ENCODE results near the gene PNP. TPM values are rescaled to one million over a fixed set of nuclear protein-coding genes. Genes with fewer than 3 reads are reported as not detected.

Gene PNP
- total RNA-seq, 1 experiment from 2014 or later: 87.5 TPM

- Histone ChIP-seq H3K18ac (ENCODE audit: insufficient read length, low read depth, low read length) (no peak overlapping the region), H2BK20ac (ENCODE audit: low read depth, low read length, poor library complexity, severe bottlenecking) (no peak overlapping the region), H3K9me3 (ENCODE audit: control insufficient read depth, low read depth, low read length) (no peaks in the 10 kb centered on the region), H2BK12ac (ENCODE audit: insufficient read length, low read depth, low read length) (no peak overlapping the region), H3K79me1 (ENCODE audit: insufficient read depth, low read depth, low read length, poor library complexity, severe bottlenecking) (peaks cover 9% of the 10 kb centered on the region), H3K4me2 (ENCODE audit: insufficient read depth, insufficient read length, low read length) (peak overlapping the region; percentile 96), H3K27me3 (ENCODE audit: insufficient read depth, low read length) (no peaks in the 10 kb centered on the region; the same call in 1 of the 2 replicates), H2AK5ac (ENCODE audit: insufficient read length, low read length) (no peak overlapping the region), H3K27ac (ENCODE audit: insufficient read length, low read depth, low read length) (no peak overlapping the region), H2BK15ac (ENCODE audit: low read depth, low read length) (no peak overlapping the region), H3K9ac (ENCODE audit: extremely low read depth, insufficient read length, low read length) (no peak overlapping the region), H3T11ph (ENCODE audit: low read length) (no peak overlapping the region), H4K91ac (ENCODE audit: insufficient read length, low read depth, low read length) (no peak overlapping the region), H2AFZ (ENCODE audit: low read length) (peak overlapping the region; percentile 96), H3K79me2 (ENCODE audit: insufficient read depth, low read length) (peaks cover 11% of the 10 kb centered on the region; the same call in 1 of the 2 replicates), H3K56ac (ENCODE audit: insufficient read length, low read depth, low read length) (no peak overlapping the region), H4K20me1 (ENCODE audit: control insufficient read depth, insufficient read depth, insufficient read length) (peaks cover 2% of the 10 kb centered on the region), H3K23ac (ENCODE audit: insufficient read length, low read depth, low read length) (no peak overlapping the region), H4K8ac (replicated peaks; ENCODE audit: insufficient read length, low read depth, low read length) (no peak overlapping the region), H4K5ac (ENCODE audit: insufficient read length, low read depth, low read length) (no peak overlapping the region), H2BK5ac (ENCODE audit: insufficient read length, low read length) (no peak overlapping the region), H3K23me2 (ENCODE audit: insufficient read length, low read depth, low read length, poor library complexity, severe bottlenecking) (peaks cover 15% of the 10 kb centered on the region), H3K14ac (ENCODE audit: insufficient read depth, low read length) (0 out of 2 replicates have a peak overlapping the region, but pooled peaks have one; percentile 10), H2BK120ac (ENCODE audit: low read depth, low read length, poor library complexity, severe bottlenecking) (no peak overlapping the region), H3K4ac (ENCODE audit: low read depth, low read length) (no peak overlapping the region), H3K4me1 (ENCODE audit: insufficient read depth, low read length) (no peaks in the 10 kb centered on the region)
- WGBS (ENCODE audit: extremely low coverage, insufficient read length, low lambda C conversion rate): no CpG with 5 or more reads among the region's 16 CpGs
- Mint-ChIP-seq H3K9me3 (no peaks in the 10 kb centered on the region), H3K27ac (peak overlapping the region in 2 of 3 experiments; percentile 11 to 97; a peak in 3 of 7 replicates), H3K36me3 (ENCODE audit: insufficient read depth in 1 of 3, low read depth in 3 of 3) (peaks cover 15 to 33% (median 24%) of the 10 kb centered on the region in 3 experiments; a peak in 6 of 7 replicates), H3K27me3 (ENCODE audit: low read depth) (no peaks in the 10 kb centered on the region; the same call in 1 of the 2 replicates), H3K4me3 (peak overlapping the region; percentile 97), H3K4me1 (peaks cover 20 to 21% of the 10 kb centered on the region in 2 experiments)
- DNase-seq: no peak
- no peak for TF ChIP-seq CTCF (conservative IDR thresholded peaks at IDR 0.05)
Observed at GRCh38 chr14:20468764-20469241, 403 bp upstream of the PNP start.

Measured in H9 (cell line).